Pancreas (tissue), 10 donors: ENCODE results near the gene RFWD3. TPM values are rescaled to one million over a fixed set of nuclear protein-coding genes. Genes with fewer than 3 reads are reported as not detected.

Experiments used
- ATAC-seq, 4 donors: fragments of 200-7000 bp; cut with Tn5 transposase; one replicate each; pipeline versions ENCODE4 v1.8.0 to v1.9.1; 2020; ENCODE audit warnings: mild to moderate bottlenecking in 4 of 4, moderate library complexity in 4 of 4
- DNase-seq, 6 donors: peaks; one replicate each; pipeline ENCODE4 v3.0.0-alpha.2; 2020
- FAIRE-seq: peaks from 2 replicates; lab custom pipeline; 2012; peaks lifted over from hg19 to GRCh38; lab: Jason Lieb, UNC
- H3K27ac ChIP-seq, 4 donors: fragments of 200-600 bp; sonication (generic); 1 replicate in 3 of 4; 2 replicates in 1 of 4; pipeline versions ENCODE4 v1.5.0 to v1.8.0; 2020
- H3K27me3 ChIP-seq, 4 donors: fragments of 200-600 bp; one replicate each; pipeline ENCODE4 v1.8.0; 2021
- H3K36me3 ChIP-seq, 3 donors: fragments of 200-600 bp; sonication (generic) in 1 of 3; one replicate each; pipeline versions ENCODE4 v1.5.0 to v1.8.0; 2020 to 2021
- H3K4me1 ChIP-seq, 3 donors: fragments of 200-600 bp; one replicate each; pipeline ENCODE4 v1.8.0; 2021
- H3K4me3 ChIP-seq, 4 donors: fragments of 200-600 bp; sonication (generic) in 2 of 4; one replicate each; pipeline versions ENCODE4 v1.5.0 to v1.8.0; 2020 to 2021
- H3K9me3 ChIP-seq, 4 donors: fragments of 200-600 bp; one replicate each; pipeline ENCODE4 v1.8.0; 2021
- WGBS, 2 donors: extraction: QIAGEN DNeasy Blood & Tissue Kit; methylation state at CpG; one replicate each; pipeline ENCODE4 v1.1.7; 2013; 5-methylcytosine and 5-hydroxymethylcytosine counted together
- intact Hi-C, 3 donors: fragments of 100-400 bp; cut with DNase I; formaldehyde crosslinking; loops; one replicate each; pipeline versions ENCODE4 v1.11.1 to v1.14.2; 2022
- polyA plus RNA-seq, 2 donors: library from polyadenylated mRNA; stranded (reverse); fragments of 200-250 nt; gene quantifications; one replicate each; pipeline ENCODE4 v1.2.3, GENCODE V29; 2013
- total RNA-seq, 6 donors: library from RNA; stranded (reverse); fragmentation: NEBNext Ultra II Directional in 4 of 6; extraction: Animal tissue kit (Norgen Biotek cat#: 25700) in 4 of 6; gene quantifications; one replicate each; pipeline versions ENCODE4 v1.2.1 to v1.2.4, GENCODE V29; 2021 to 2023
- TF ChIP-seq, protein P1 (sequence below), 4 donors: fragments of 200-600 bp; sonication (generic) in 3 of 4; IDR thresholded peaks; one replicate each; pipeline versions ENCODE4 v1.5.0 to v1.8.0; 2021; ENCODE audit warnings: antibody characterized with exemption in 4 of 4
- donor health status: healthy with polysubstance abuse.
- donor health status: DM: no; HTN: no; CAD: no; lungs with moderate emphysema.
- donor health status: DM: no; HTN: no; CAD: no.
- donor health status: control.
- donor health status: control.
- donor health status: Bipolar disorder and iron deficiency.
- donor health status: DM: yes; HTN: yes; CAD: no.
- donor health status: DM: no; HTN: no; CAD: no.
- donor health status: DM: no; HTN: no; CAD: no.
- donor health status: DM: yes; HTN: yes; CAD: no.

RFWD3 gene, protein sequence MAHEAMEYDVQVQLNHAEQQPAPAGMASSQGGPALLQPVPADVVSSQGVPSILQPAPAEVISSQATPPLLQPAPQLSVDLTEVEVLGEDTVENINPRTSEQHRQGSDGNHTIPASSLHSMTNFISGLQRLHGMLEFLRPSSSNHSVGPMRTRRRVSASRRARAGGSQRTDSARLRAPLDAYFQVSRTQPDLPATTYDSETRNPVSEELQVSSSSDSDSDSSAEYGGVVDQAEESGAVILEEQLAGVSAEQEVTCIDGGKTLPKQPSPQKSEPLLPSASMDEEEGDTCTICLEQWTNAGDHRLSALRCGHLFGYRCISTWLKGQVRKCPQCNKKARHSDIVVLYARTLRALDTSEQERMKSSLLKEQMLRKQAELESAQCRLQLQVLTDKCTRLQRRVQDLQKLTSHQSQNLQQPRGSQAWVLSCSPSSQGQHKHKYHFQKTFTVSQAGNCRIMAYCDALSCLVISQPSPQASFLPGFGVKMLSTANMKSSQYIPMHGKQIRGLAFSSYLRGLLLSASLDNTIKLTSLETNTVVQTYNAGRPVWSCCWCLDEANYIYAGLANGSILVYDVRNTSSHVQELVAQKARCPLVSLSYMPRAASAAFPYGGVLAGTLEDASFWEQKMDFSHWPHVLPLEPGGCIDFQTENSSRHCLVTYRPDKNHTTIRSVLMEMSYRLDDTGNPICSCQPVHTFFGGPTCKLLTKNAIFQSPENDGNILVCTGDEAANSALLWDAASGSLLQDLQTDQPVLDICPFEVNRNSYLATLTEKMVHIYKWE
- total RNA-seq, result 10 to 100 TPM in 3 of 6 donors, 1 to 10 TPM in 3; 4.7 to 14.0 (median 9.2) TPM
- polyA plus RNA-seq, result 1 to 10 TPM; 3.7 to 6.0 TPM

DNA sequence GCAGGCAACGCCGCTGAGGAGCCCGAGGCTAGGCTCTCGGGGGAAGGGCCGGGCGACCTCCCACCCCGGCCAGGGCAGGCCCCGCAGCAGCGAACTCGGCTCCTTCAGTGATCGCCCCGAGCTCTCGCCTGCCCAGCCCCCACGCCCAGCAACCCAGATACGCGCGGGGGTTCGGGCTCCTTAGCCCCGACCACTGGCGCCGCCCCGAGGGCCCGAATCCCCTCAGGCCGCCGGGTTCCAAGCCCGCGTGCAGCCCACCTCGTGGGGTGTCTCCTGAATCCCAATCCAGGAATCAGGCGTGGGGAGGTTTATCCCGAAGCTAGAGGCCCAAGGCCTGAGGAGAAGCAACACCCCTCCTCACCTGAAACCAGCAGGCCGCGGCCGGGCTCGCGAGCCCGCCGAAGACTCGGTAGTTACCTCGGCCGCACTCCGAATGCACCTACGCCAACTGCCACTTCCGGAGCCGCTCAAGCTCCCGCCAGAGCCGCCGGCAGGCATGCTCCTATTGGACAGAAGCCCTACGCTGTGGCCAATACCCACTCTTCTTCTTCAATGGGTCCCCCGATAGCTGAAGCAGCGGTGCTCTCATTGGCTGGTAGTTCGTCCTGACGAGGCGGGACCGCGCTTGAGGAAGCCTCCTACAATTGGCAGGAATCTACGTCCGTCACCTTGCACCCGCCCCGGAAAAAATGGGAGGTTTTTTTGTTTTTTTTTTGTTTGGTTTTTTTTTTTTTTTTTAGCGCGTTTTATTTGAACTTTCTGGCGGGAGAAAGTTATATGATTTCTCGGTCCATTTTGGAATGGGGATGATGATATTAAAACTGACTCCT is at the start of gene RFWD3:
RFWD3 (minus strand) TSS at position 453 of the 830 bp plus-strand sequence. CDS start 5,428 bp downstream, outside the sequence.
- Histone ChIP-seq H3K27me3 (no peaks in the 10 kb centered on the region), H3K9me3 (no peaks in the 10 kb centered on the region), H3K4me3 (peak within 1 kb of the TSS; percentile 50 to 83 (median 79)), H3K27ac (peak within 1 kb of the TSS; percentile 19 to 55 (median 38)), H3K4me1 (peaks cover 0 to 7% (median 0%) of the 10 kb centered on the region in 3 donors), H3K36me3 (no peaks in the 10 kb centered on the region)
- FAIRE-seq (peak; percentile 97), ATAC-seq (peak; percentile 100), DNase-seq (peak; percentile 89 to 98 (median 98))
- TF ChIP-seq, protein P1, sequence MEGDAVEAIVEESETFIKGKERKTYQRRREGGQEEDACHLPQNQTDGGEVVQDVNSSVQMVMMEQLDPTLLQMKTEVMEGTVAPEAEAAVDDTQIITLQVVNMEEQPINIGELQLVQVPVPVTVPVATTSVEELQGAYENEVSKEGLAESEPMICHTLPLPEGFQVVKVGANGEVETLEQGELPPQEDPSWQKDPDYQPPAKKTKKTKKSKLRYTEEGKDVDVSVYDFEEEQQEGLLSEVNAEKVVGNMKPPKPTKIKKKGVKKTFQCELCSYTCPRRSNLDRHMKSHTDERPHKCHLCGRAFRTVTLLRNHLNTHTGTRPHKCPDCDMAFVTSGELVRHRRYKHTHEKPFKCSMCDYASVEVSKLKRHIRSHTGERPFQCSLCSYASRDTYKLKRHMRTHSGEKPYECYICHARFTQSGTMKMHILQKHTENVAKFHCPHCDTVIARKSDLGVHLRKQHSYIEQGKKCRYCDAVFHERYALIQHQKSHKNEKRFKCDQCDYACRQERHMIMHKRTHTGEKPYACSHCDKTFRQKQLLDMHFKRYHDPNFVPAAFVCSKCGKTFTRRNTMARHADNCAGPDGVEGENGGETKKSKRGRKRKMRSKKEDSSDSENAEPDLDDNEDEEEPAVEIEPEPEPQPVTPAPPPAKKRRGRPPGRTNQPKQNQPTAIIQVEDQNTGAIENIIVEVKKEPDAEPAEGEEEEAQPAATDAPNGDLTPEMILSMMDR (IDR thresholded peaks at IDR 0.05), result no peak
- 0% methylated on average over 63 of the region's 63 CpGs for WGBS, 2 donors
- intact Hi-C loops, result no loop called here

DNA sequence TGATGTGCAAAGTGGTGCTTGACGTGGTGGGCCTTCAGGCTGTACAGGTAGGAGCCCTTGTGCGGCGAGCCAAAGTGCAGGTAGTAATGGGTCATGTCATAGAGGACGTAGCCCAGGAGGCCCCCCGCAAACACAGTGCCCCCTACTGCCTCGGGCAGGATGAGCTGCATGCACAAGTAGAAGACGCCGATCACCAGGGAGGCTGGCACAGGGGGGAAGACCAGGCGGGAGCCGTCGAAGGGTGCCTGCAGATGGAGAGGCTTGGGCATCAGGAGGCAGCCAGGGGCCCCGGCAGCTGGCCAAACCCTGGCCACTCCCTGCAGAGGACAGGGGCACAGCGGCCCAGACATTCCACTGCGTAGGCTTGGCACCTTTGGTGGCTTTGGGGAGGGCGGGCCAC is 49.7 kb upstream of the RFWD3 start:
- no peaks in the 10 kb centered on the region for H3K27me3 ChIP-seq
- FAIRE-seq (no peak), DNase-seq (peak in 1 of 6 donors; percentile 55), ATAC-seq (no peak)
- H3K36me3 ChIP-seq, result no peaks in the 10 kb centered on the region
- no peak overlapping the region for H3K27ac ChIP-seq
- WGBS, 2 donors, result 87% methylated on average over 13 to 15 of the region's 15 CpGs
- TF ChIP-seq, protein P1 (IDR thresholded peaks at IDR 0.05), result no peak
- no peaks in the 10 kb centered on the region for H3K4me1 ChIP-seq
- intact Hi-C loops, result loop anchor here in 2 of 3 donors (10.0 kb wide), 2 partner anchors 138 to 148 kb away; no protein-coding TSS in a partner anchor
- no peaks in the 10 kb centered on the region for H3K9me3 ChIP-seq
- no peak overlapping the region for H3K4me3 ChIP-seq

DNA sequence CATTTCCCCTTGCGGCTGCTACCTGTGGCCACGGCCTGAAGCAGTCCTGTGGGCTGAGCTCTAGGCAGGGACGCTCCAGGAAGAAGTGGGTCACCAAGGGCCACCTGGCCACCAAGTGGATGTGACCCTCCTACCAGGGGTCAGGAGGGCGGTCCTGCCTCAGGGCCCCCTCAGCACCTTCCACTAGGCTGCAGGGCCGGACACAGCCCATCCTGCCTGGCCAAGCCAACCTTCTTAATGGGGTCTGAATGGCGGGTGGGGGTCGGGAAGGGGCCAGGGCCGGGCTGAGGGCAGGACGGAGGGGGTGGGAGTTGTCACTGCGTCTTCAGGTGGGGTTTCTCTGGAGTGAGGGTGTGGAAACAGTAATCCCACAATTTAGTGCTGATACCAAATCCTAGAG is 47.2 kb upstream of the RFWD3 start:
- ATAC-seq (no peak), FAIRE-seq (no peak), DNase-seq (peak in 1 of 6 donors; percentile 42)
- Histone ChIP-seq H3K4me3 (no peak overlapping the region), H3K27ac (no peak overlapping the region), H3K9me3 (no peaks in the 10 kb centered on the region), H3K27me3 (no peaks in the 10 kb centered on the region), H3K4me1 (no peaks in the 10 kb centered on the region), H3K36me3 (no peaks in the 10 kb centered on the region)
- 90 to 95% methylated on average over 10 of the region's 10 CpGs for WGBS, 2 donors
- TF ChIP-seq, protein P1 (IDR thresholded peaks at IDR 0.05), result no peak
- intact Hi-C loops, result loop anchor here in 2 of 3 donors (10.0 kb wide), 2 partner anchors 141 to 151 kb away; no protein-coding TSS in a partner anchor

DNA sequence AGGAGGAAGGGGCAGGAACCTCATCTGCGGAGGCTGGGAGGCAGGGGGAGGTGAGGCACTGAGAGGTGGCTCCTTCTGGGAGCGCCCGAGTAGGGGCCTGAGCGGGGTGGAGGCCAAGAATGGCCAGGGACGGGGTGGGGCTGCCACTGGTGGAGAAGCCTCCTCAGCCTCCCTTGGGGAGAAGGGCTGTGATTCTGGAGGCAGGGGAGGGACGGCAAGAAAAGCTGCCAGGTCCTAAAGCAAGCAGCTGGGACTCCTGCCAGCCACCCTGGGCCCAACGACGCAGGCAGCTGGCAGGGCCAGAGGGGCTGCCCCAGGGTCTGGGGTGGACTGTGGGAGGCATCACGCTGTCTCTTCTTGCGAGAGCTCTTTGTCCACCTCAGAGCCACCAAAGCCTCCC is 46.6 kb upstream of the RFWD3 start:
- H3K9me3 ChIP-seq, result no peaks in the 10 kb centered on the region
- intact Hi-C loops, result loop anchor here in 2 of 3 donors (10.0 kb wide), 2 partner anchors 141 to 151 kb away; no protein-coding TSS in a partner anchor
- no peaks in the 10 kb centered on the region for H3K4me1 ChIP-seq
- WGBS, 2 donors, result 88% methylated on average over 9 to 10 of the region's 10 CpGs
- no peak for ATAC-seq
- H3K27ac ChIP-seq, result no peak overlapping the region
- no peaks in the 10 kb centered on the region for H3K36me3 ChIP-seq
- no peak overlapping the region for H3K4me3 ChIP-seq
- DNase-seq, result peak in 1 of 6 donors; percentile 55
- TF ChIP-seq, protein P1 (IDR thresholded peaks at IDR 0.05), result no peak
- no peaks in the 10 kb centered on the region for H3K27me3 ChIP-seq
- no peak for FAIRE-seq
